GM19238 (cell line): ENCODE measurements around the gene POU6F1.
A peak's percentile ranks its signal among the peaks of the same experiment; 100 is the strongest.
"Not testable (repeated sequence)": the region's sequence is repeated elsewhere in the genome, so short reads cannot be mapped to it uniquely, and the experiment has no call there.

Experiments
- DNase-seq: peaks from one replicate; pipeline ENCODE4 v3.0.0; 2011; ENCODE audit warnings: low spot score; ENCODE audit not compliant: insufficient read length

Gene POU6F1

DNA sequence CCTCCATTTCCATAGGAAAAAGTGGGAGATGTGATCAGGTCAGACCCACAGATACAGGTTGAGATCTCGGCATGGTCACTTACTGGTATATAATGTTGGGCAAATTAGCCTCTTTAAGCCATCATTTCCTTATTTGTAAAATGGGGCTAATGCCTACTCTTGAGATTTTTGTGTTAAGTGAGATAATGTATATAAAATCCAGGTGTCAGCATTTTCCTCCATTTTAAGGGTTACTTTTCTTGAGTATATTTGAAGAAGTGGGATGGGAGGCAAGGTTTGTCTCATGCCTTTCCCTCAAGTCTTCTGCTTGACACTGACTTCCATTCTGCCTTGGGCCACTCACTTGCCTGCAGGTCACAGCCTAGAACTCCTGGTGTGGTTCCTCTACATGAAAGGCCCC lies 10.1 kb upstream of the POU6F1 start:
- DNase-seq = no peak

DNA sequence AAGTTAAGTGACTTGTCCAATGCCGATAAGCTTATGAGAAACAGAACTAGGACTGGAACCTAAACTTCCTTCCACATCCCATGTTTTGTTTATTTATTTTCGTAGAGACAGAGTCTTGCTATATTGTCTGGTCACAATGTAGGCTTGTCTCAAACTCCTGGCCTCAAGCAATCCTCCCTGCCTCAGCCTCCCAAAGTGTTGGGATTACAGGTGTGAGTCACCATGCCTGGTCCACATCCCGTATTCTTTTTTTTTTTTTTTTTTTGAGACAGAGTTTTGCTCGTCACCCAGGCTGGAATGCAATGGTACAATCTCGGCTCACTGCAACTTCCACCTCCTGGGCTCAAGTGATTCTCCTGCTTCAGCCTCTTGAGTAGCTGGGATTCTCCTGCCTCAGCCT lies 9.2 kb upstream of the POU6F1 start:
- not testable (repeated sequence) for DNase-seq

DNA sequence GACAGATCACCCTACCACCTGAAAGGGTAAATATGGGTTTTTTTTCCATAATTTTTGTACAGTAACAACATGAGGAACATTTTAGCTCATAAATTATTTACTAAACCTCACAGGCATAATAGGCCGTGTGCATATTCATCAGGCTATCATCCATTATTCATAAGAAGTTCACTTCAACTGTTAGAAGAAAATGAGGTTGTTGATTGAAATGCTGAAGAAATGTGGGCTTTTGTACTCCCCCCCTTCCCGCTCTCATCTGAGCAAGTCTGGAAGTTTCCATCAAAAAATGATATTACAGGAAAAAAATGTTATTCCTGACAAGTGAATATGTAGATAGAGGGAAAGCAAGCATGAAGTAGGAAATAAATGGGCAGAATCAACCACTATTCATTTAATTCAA lies 7.9 kb upstream of the POU6F1 start:
- no peak for DNase-seq

DNA sequence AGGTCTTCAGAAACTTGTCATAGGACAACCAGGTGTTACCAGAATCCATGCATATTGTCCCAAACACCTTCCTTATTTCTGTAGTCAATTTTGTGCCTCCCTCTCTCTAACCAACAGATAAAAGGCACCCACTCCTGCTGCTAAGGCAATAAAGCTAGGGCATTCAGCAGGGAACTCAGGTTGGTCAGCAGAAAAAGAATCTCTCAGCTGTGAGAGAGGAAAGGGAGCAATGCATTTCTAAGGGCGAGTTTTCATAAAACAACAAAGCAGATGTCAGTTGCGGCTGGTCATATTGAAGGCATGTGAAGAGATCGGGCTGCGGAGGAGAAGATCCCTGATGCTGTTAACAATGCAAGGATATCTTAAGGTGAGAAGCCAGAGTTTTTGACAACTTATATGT lies 7.4 kb upstream of the POU6F1 start:
- DNase-seq = no peak

DNA sequence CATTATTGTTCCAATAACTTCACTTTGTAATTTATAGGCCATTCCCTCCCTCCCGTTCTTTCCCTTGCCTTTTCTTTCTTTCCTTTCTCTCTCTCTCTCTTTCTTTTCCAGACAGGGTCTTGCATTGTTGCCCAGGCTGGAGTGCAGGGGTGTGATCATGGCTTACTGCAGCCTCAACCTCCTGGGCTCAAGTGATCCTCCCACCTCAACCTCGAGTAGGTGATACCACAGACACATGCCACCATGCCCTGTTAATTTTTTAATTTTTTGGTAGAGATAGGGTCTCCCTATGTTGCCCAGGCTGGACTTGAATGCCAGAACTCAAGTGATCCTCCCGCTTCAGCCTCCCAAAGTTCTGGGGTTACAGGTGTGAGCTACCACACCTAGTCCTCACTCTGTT lies 6.8 kb upstream of the POU6F1 start:
- no peak for DNase-seq

DNA sequence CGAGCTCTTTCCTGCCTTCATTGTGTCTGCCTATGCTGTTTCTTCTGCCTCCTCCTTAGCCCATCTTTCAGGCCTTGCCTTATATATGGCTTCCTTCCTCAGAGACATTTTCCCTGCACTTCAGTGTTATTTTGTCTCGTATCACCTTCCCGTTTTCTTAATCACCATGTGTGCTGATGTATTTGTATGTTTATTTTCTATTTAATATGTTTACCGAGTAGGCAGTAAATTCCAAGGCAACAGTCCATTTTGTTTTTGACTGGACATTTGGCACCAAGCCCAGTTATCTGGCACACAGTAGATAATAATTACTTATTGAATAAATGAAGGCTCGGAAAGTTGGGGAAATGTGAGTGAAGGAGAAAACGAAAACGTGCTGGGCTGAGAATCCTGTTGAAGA lies 4.6 kb upstream of the POU6F1 start:
- no peak for DNase-seq

DNA sequence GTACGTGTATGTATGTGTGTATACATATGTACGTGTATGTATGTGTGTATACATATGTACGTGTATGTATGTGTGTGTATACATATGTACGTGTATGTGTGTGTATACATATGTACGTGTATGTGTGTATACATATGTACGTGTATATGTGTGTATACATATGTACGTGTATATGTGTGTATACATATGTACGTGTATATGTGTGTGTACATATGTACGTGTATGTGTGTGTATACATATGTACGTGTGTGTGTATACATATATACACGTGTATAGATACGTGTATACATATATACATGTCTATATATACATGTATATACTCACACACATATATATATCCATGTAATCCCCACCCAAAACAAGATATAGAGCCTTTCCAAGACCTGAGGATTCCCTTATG lies 2.0 kb upstream of the POU6F1 start:
- DNase-seq = not testable (repeated sequence)

DNA sequence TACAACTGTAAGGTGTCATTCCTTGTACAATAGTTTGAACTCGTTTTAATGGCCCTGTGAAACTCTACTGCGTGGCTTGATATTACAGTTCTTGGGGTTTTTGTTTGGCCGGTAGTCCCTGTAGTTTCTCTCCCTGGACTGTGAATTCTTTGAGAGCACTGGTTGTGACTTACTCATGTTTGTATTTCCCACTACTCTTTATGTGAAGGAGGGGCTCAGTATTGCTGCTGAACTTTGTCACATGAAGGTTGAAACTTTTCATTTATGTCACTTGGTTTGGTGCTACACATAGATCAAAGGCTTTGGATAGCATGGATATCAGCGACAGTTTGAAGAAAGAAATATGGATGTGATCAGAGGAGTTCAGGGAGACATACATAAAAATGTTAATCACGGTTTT lies 1.5 kb upstream of the POU6F1 start:
- DNase-seq = no peak

DNA sequence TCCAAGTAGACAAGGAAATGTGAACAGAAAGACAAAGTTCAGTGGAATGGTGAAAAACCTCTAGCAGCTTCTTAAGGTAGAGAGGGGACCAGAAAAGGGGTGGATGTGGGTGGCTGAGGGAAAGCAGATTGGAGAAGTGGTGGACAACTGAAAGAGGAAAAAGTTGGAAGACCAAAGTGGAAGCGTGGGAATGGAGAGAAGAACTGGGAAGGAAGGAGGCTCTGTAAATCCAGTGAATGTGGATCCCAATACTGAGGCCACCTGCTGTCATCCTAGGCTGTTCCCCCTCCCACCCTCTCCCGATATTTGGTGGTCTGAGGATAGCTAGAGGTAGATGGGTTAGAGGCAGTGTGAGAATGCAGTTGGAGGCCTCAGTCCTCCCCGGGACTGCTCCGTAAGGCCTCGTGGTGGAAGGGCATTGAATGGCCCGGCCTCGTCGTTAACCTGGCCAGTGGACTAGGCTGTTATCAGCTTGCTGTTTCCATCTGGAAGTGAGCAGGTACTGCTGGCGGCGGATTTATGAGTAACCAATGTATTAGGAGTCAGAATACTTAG lies 822 bp upstream of the POU6F1 start:
- DNase-seq = no peak

DNA sequence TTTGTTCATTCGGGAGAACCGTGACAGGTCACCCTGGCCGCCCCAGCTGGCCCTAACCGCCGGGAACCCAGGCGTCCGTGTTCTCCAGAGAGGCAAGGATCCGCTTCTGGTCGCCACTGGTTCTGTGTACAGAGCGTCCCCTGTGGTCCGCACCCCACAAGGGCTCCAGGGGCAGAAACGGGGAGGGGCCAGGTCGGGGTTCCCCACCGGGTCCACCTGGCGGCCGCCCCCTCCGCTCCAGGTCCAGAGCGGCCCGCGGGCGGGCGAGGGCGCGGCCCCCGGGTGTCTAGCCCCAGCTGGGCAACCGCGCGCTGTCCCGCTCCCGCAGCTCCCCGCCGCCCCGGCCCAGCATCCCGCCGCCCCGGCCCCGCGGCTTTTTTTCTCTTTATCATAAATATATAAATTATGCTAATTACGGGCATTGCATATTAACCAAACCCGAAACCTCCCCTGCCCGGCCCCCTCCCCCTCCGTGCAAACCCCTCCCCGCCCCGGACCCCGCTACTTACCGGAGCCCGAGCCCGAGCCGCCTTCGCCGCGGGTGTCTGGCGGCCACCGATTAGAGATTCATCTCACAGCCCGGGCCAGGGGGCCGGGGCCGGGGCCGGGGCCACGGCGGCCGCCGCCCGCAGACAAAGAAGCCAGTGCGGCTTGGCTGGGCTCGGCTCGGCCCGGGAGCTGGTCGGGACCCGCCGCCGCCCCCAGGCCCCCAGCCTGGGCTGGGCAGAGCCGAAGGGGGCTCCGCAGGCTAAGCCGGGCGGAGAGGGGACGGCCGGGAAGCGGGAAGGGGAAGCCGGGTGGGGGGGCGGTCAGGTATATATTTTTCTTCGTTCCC lies 512 bp downstream of the POU6F1 start:
- DNase-seq = peak; percentile 77

DNA sequence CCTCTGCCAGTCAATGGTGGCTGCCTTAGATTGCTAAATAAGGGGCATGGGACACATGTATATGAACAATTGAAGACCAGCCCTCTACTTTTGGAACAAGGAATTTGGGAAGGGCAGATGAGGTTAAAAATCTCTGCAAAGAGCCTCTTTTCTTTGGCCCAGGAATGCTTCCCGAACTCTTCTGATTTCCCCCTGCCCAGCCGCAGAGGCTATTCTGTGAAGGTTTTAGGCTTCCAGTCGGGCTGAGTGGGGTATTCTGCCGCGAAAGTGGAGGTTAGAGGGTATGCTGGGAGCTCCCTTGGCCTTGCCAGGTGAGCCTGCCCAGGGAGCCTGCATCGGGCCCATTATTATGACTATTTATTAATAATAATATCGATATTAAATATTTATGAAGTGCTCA lies 1.2 kb downstream of the POU6F1 start:
- no peak for DNase-seq

DNA sequence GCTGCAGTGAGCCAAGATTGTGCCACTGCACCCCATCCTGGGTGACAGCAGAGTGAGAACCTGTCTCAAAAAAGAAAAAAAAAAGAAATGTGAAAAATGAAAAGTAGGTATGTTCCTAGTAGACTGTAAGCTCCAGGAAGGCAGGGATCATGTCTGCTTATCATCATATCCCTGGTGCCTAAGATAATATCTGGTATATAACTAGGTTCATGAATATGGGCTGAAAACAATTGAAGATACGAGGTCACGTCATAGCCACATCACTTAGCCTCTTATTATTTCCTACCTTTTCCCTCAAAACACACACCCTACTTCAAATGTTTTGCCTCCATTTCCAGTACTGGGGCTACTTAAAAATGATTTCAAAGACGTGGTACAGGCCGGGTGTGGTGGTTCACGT lies 3.0 kb downstream of the POU6F1 start:
- DNase-seq = no peak

DNA sequence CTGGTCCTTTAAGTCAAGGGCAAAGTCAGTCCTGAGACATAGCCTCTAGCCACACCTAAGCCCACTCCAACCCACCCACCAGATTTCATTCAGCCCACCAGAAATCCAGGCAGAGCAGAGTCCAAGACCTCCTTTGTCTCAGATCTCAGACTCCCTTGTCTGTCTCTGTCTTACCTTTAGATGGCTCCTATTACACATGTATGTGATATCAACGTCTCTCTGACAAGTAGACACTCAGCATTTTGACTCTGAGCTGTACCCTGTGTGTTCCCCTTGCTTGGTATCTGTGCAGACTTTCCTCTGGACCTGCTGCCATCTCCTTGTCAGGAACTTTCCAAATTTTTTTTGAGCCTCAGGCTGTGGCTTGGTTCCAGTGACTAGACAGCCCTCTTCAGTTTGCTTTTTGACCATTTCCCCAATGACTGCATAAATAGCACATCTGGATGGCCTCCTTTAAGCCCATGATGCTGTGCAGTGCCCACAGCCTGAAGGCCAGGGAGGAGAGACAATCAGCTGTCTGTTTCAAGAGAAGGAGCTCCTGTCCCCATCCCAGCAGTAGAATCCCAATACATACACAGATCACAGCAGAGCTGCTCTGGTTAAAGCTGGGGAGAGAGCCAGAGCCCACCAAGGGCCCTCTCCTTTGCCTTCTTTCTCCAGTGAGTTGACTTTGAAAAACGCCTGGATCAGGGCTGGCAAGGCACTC lies 7.0 kb downstream of the POU6F1 start:
- DNase-seq = no peak

DNA sequence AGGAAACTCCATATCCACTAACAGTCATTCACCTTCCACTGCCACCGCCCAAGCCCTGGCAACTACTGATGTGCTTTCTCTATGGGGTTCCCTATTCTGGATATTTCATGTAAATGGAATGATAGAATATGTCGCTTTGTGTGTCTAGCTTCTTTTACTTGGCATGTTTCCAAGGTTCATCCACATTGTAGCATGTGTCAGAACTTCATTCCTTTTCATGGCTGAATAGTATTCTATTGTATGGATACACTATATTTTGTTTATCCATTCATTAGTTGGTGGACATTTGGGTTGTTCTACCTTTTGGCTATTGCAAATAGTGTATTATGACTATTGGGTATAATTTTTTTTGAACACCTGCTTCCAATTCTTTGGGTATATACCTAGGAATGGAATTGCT lies 8.6 kb downstream of the POU6F1 start:
- no peak for DNase-seq

DNA sequence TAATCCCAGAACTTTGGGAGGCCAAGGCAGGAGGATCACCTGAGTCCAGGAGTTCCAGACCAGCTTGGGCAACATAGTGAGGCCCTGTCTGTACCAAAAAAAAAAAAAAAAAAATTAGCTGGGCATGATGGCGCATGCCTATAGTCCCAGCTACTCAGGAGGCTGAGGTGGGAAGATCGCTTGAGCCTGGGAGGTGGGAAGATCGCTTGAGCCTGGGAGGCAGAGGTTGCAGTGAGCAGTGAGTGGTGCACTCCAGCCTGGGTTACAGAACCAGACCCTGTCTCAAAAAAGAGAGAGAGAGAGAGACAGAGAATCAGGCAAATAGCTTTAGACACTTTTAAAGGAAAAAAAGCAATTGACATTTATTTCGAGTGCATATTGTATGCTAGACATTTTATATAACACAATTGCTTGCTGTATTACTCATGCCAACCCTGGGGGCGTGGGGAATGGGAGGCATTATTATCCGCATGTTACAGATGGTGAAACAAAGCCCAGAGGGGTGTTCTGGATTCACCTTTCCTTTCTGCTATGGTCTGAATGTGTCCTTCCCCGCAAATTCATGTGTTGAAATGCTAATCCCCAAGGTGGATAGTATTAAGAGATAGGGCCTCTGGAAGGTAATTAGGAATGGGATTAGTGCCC lies 9.7 kb downstream of the POU6F1 start:
- DNase-seq = no peak

DNA sequence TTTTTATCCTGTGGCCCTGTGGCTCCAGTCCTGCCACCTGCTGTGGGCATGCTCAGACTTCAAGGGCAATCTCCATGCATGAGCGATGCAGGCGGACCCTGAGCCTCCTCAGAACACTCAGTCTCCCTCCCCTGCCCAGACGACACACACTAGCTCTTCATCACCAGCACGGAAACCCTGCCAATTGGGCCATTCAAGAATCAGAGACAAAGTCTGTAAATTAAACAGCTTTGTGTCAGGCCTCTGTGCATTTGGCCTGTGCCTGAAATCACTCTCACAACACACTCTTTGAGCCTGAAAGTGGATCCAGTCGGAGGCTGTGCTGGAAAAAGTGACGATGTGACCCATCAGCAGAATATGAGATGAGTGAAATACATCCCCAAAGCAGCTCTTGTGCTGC lies 12.5 kb downstream of the POU6F1 start:
- no peak for DNase-seq

DNA sequence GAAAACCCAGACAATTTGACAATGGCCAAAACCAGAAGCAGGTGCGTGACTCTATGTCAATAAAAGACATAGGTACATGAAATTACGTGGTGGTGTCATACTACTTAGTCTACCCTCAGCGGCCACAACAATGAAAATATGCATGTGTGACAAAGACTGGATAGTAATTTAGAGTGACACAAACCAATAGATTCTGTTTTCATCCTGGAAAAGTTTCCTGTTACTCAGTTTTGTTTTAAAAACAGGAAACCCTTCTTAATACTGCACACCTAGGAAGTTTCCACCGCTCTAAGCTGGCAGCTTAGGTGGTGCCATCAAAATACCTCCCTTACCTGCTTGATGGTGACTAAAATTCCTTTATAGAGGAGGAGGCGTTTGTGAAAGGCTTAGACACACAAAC lies 15.1 kb downstream of the POU6F1 start:
- DNase-seq = no peak

DNA sequence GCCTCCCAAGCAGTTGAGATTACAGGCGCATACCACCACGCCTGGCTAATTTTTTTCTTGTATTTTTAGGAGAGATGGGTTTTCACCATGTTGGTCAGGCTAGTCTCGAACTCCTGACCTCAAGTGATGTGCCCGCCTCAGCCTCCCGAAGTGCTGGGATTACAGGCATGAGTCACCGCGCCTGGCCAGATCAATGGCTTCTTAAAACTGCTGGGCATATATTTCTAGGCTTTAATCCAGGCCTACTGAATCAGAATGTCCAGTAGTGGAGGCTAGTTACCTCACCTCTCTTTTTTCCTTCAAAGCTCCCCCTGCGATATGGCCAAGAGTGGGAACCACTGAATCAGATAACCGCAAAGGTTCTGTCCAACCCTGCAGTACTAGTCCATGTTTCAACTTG lies 17.1 kb downstream of the POU6F1 start:
- no peak for DNase-seq

DNA sequence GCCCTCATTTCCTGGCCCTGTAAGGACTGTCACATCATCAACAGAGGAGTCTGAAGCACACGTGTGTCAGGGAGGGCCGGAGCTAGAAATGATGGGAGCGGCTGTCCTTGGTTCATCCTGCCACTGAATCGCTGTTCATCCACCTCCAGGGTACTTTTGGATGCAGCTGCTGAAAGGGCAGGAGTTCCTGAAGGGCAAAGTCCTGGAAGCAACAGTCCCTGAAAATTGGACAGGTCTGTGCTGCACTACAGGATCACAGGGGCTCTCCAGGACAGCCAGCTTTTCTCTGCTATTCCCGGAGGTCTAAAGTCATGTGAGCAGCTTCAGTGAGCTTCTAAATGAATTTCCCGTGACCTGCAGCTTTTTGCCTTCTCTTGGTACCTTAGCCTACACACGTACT lies 17.7 kb downstream of the POU6F1 start:
- DNase-seq = no peak

DNA sequence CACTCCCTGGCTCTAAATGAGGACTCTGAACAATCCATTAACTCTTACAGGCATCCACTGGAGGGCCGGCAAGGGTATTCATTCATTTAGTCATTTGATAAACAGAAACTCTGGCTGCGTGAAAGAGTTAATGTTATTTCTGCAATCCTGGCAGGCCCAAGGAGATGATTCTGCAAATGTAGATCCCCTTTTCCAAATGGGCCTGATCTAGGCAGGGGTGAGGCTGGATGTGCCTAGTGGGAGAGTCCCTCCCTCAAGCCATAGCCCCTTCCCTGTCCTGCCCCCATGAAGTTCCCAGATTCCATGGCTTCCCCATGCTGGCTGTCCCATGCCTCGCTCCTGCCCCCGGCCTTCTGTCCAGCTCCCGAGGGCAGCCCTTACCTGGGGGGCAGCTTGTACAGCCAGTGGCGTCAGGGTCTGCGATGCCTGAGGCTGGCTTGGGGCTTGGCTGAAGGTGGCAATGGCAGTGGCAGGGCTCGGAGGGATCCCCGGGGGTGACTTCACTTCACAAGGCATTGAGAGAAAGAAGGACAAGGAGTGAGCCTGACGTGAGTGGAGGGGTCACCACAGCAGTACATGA lies 18.4 kb downstream of the POU6F1 start:
- no peak for DNase-seq

DNA sequence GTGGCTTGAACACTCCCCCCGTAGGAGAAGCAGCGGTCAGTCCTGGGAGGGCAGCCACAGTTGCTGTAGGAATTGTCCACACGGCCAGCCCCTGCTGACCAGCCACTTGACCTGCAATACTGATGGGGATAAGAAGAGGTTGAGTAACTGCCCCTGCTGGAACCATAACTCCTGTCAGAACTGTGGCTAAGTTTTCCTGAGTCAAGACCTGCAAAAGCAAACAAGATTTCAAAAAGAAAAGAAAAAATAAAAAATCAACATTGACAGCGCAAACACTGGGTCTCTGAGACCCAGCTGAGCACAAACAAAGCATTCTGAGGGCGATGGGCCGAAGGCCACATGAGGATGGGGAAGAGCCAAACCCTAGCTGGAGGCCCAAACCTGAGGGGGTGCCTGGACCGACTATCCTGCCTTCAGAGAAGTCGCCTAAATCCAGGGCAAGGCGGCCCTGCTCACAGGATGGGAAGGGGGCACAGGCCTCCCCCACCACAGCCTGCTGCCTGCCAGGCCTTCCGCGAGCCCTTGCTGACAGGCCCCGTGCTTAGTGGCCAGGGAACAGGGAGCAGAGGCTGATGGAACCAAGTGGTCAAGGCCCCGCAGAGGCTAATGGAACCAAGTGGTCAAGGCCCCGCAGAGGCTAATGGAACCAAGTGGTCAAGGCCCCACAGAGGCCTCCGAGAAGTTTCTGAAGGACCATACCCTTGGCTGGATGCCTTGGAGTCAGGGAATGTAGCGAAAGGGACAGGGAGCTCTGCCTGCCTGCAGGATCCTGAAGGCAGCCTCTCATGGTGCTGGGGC lies 19.1 kb downstream of the POU6F1 start:
- DNase-seq = no peak
